MM.1S (cell line): ENCODE results near the gene DUSP10.

ENCODE experiments used
- EZH2 ChIP-seq: fragments of 300-600 bp; sonication (generic); optimal IDR thresholded peaks from 2 replicates; pipeline ENCODE3; 2017; ENCODE audit warnings: low read depth, mild to moderate bottlenecking, antibody characterized with exemption, low read length, mixed read lengths
- TF ChIP-seq, protein P1 (sequence below): fragments of 300-600 bp; sonication (generic); IDR thresholded peaks from 2 replicates; pipeline ENCODE4 v1.5.1; 2016; ENCODE audit warnings: antibody characterized with exemption, low read length, mixed read lengths

DNA sequence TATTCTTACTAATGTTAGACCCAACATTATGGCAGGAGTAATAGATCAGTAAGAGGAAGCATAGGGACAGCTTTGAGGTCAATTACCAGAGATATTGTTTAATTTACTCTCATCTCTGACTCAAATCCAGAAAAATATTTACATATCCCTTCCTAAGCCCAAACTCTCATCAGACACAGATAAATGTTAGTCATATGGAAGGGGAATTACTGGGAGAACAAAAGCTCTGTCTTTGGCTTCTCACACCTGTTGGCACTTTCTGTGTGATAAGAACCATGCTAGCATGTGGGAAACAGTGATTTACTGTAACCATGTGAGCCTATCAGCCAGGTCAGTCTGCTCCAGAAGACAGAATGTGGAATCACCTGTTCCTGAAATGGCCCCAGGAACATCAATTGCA is 72.4 kb downstream of the DUSP10 start:
- TF ChIP-seq, protein P1, sequence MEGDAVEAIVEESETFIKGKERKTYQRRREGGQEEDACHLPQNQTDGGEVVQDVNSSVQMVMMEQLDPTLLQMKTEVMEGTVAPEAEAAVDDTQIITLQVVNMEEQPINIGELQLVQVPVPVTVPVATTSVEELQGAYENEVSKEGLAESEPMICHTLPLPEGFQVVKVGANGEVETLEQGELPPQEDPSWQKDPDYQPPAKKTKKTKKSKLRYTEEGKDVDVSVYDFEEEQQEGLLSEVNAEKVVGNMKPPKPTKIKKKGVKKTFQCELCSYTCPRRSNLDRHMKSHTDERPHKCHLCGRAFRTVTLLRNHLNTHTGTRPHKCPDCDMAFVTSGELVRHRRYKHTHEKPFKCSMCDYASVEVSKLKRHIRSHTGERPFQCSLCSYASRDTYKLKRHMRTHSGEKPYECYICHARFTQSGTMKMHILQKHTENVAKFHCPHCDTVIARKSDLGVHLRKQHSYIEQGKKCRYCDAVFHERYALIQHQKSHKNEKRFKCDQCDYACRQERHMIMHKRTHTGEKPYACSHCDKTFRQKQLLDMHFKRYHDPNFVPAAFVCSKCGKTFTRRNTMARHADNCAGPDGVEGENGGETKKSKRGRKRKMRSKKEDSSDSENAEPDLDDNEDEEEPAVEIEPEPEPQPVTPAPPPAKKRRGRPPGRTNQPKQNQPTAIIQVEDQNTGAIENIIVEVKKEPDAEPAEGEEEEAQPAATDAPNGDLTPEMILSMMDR = no peak
- no peak for TF ChIP-seq EZH2
